ENCODE measurements around the gene DCST1. TPM values are rescaled to one million over a fixed set of nuclear protein-coding genes. Genes with fewer than 3 reads are reported as not detected.

Gene DCST1
- total RNA-seq, 1 experiment from 2014 or later: 0.32 TPM

DNA sequence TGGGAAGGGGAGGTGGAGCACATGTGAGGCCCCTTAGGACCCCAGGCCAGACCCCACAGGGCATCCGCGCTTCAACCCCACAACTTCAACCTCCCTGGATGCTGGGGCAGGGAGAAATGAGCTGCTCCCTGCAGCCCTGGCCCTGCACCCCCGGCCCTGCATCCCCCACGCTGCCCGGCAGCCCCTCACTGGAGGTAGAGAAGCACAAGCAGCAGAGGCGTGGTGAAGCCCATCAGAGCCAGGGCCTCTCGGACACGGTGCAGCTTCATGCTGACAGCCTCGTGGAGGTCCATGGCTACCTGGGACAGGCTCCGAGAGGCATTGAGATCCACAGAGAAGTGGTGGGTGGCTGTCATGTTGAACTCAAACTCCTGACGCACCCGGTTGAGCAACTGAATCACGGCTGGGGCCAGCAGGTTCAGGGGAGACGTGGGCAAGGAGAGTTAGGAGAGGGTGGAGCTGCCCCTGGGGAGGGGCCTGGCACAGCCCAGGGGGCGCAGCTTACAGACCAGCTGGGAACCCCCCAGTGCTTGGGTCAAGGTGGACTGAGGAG is 3.3 kb upstream of the DCST1 start:
- Histone ChIP-seq H4K20me1 (ENCODE audit: insufficient read depth) (no peaks in the 10 kb centered on the region), H3K9ac (ENCODE audit: low read length) (no peak overlapping the region), H3K27me3 (ENCODE audit: insufficient read depth, low read length) (no peaks in the 10 kb centered on the region), H3K79me2 (ENCODE audit: insufficient read depth, low read length) (no peaks in the 10 kb centered on the region), H3K4me1 (ENCODE audit: control insufficient read depth in 1 of 2, insufficient read depth in 2 of 2, low read length in 2 of 2) (peaks cover 10 to 19% of the 10 kb centered on the region in 2 experiments), H3K9me3 (ENCODE audit: control insufficient read depth in 1 of 2, insufficient read depth in 1 of 2, low read depth in 1 of 2, low read length in 2 of 2) (no peaks in the 10 kb centered on the region), H3K9me2 (ENCODE audit: insufficient read depth) (no peaks in the 10 kb centered on the region), H2AFZ (ENCODE audit: low read depth, low read length, poor library complexity, severe bottlenecking) (no peak overlapping the region), H3K4me2 (ENCODE audit: low read length) (no peak overlapping the region), H3K36me3 (ENCODE audit: control insufficient read depth in 1 of 2, insufficient read depth in 2 of 2, low read length in 2 of 2) (no peaks in the 10 kb centered on the region), H3K4me3 (replicated peaks in 1 of 2; ENCODE audit: low read depth in 1 of 2, low read length in 2 of 2) (no peak overlapping the region), H3K27ac (ENCODE audit: low read depth, low read length) (no peak overlapping the region)
- ChIA-PET POLR2A (no interaction called here), CTCF (no interaction called here), RAD21 (ENCODE audit: low non-redundant PET in 1 of 2, low total read pairs in 2 of 2, uncharacterized antibody in 2 of 2, unreplicated experiment in 2 of 2) (no interaction called here)
- DNase-seq (ENCODE audit: low read depth, low spot score) (no peak), ATAC-seq (no peak)
- intact Hi-C loops (cut with micrococcal nuclease): no loop called here
- BruUV-seq (replicated peaks): no TSS peak
- TF ChIP-seq ZNF274 (IDR thresholded peaks at IDR 0.05; ENCODE audit: low read depth, low read length) (no peak), SP1 (IDR thresholded peaks at IDR 0.05; ENCODE audit: low read depth) (no peak), SIN3A (IDR thresholded peaks at IDR 0.05; ENCODE audit: low read depth) (no peak), POLR2A (IDR thresholded peaks at IDR 0.05; ENCODE audit: borderline replicate concordance, extremely low read depth, insufficient read depth, insufficient read length) (no peak), TCF7L2 (IDR thresholded peaks at IDR 0.05; ENCODE audit: borderline replicate concordance, extremely low read depth, insufficient read depth, insufficient read length) (no peak), CEBPB (IDR thresholded peaks at IDR 0.05; ENCODE audit: low read depth) (no peak), CBX3 (IDR thresholded peaks at IDR 0.05; ENCODE audit: low read depth) (no peak), EGR1 (IDR thresholded peaks at IDR 0.05; ENCODE audit: low read depth) (no peak), SRF (IDR thresholded peaks at IDR 0.05; ENCODE audit: low read depth) (no peak), FOSL1 (IDR thresholded peaks at IDR 0.05; ENCODE audit: low read depth) (no peak)
- TF ChIP-seq, protein P1, sequence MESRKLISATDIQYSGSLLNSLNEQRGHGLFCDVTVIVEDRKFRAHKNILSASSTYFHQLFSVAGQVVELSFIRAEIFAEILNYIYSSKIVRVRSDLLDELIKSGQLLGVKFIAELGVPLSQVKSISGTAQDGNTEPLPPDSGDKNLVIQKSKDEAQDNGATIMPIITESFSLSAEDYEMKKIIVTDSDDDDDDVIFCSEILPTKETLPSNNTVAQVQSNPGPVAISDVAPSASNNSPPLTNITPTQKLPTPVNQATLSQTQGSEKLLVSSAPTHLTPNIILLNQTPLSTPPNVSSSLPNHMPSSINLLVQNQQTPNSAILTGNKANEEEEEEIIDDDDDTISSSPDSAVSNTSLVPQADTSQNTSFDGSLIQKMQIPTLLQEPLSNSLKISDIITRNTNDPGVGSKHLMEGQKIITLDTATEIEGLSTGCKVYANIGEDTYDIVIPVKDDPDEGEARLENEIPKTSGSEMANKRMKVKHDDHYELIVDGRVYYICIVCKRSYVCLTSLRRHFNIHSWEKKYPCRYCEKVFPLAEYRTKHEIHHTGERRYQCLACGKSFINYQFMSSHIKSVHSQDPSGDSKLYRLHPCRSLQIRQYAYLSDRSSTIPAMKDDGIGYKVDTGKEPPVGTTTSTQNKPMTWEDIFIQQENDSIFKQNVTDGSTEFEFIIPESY (IDR thresholded peaks at IDR 0.05; ENCODE audit: extremely low read depth, insufficient replicate concordance, low read length): no peak
